GM12878 (cell line): ENCODE data around the gene LSAMP. TPM values are rescaled to one million over a fixed set of nuclear protein-coding genes. Genes with fewer than 3 reads are reported as not detected.

Experiments
- ATAC-seq: fragments of 200-7000 bp; cut with Tn5 transposase; 3 replicates; pipeline ENCODE4 v1.9.1; 2020; ENCODE audit warnings: mild to moderate bottlenecking, moderate library complexity
- BruUV-seq: library from RNA; stranded (reverse); fragments of 400-500 nt; replicated peaks from 2 replicates; lab custom pipeline; 2021; lab: Mats Ljungman, UMichigan
- CTCF ChIA-PET: fragments of 300-600 bp; sonication (Branson Sonifier 250); formaldehyde crosslinking; extraction: SDS; loops from one replicate; lab custom pipeline; 2021; ENCODE audit warnings: inconsistent platforms; lab: Yijun Ruan, JAX
- POLR2A ChIA-PET: fragments of 350-600 bp; formaldehyde crosslinking; extraction: SDS; loops from one replicate; lab custom pipeline; 2021; ENCODE audit warnings: inconsistent platforms; lab: Charles Lee
- RAD21 ChIA-PET: fragments of 300-600 bp; sonication (Branson Sonifier 250); formaldehyde crosslinking; loops from one replicate; lab custom pipeline; 2023; ENCODE audit warnings: antibody characterized with exemption; ENCODE audit not compliant: unreplicated experiment; lab: Charles Lee
- SMC1A ChIA-PET: fragments of 300-600 bp; sonication (Branson Sonifier 250); formaldehyde crosslinking; loops from one replicate; lab custom pipeline; 2023; ENCODE audit not compliant: unreplicated experiment, uncharacterized antibody; lab: Charles Lee
- DNase-seq: peaks from one replicate; pipeline ENCODE4 v3.0.0-alpha.2; 2011; ENCODE audit warnings: low read depth, low spot score
- FAIRE-seq: peaks from 3 replicates; lab custom pipeline; 2011; peaks lifted over from hg19 to GRCh38; lab: Jason Lieb, UNC
- H2AFZ ChIP-seq: 2 replicates; pipeline ENCODE4 v1.6.0; 2011; ENCODE audit warnings: low read depth, low read length, control low read depth; ENCODE audit not compliant: control insufficient read depth
- H3K27ac ChIP-seq: 2 replicates; pipeline ENCODE4 v1.5.1; 2011; ENCODE audit warnings: control low read depth; ENCODE audit not compliant: control insufficient read depth, insufficient read depth
- H3K27me3 ChIP-seq, 2 experiments: replicated peaks in 1 of 2; 2 replicates each; pipeline versions ENCODE4 v1.6.0 to v1.6.1; 2011; ENCODE audit warnings: low read length in 1 of 2; ENCODE audit not compliant: control insufficient read depth in 2 of 2, insufficient read depth in 2 of 2
- H3K36me3 ChIP-seq, 2 experiments: 2 replicates each; pipeline ENCODE4 v1.5.1; 2011; ENCODE audit warnings: low read length in 1 of 2; ENCODE audit not compliant: control insufficient read depth in 2 of 2, insufficient read depth in 2 of 2
- H3K4me1 ChIP-seq: 2 replicates; pipeline ENCODE4 v1.6.1; 2011; ENCODE audit warnings: mild to moderate bottlenecking, low read length, moderate library complexity, mixed read lengths; ENCODE audit not compliant: control insufficient read depth, insufficient read depth
- H3K4me2 ChIP-seq: 2 replicates; pipeline ENCODE4 v1.6.0; 2011; ENCODE audit warnings: control low read depth; ENCODE audit not compliant: control insufficient read depth, insufficient read depth
- H3K4me3 ChIP-seq: fragments of 200-600 bp; sonication (generic); 2 replicates; pipeline ENCODE4 v1.5.1; 2016
- H3K79me2 ChIP-seq: 2 replicates; pipeline ENCODE4 v1.6.0; 2011; ENCODE audit warnings: low read length; ENCODE audit not compliant: control insufficient read depth, insufficient read depth
- H3K9ac ChIP-seq: 2 replicates; pipeline ENCODE4 v1.8.0; 2011; ENCODE audit warnings: low read length, control low read depth, mixed read lengths; ENCODE audit not compliant: control insufficient read depth, insufficient read depth
- H3K9me3 ChIP-seq: replicated peaks from 3 replicates; pipeline ENCODE4 v1.5.1; 2011; ENCODE audit warnings: mild to moderate bottlenecking, low read length; ENCODE audit not compliant: control insufficient read depth, insufficient read depth
- H4K20me1 ChIP-seq: 2 replicates; pipeline ENCODE4 v1.6.0; 2011; ENCODE audit not compliant: control insufficient read depth, insufficient read depth
- ASH2L ChIP-seq: fragments of 300-600, 200-600 bp; sonication (generic); IDR thresholded peaks from 2 replicates; pipeline ENCODE4 v1.6.1; 2017; ENCODE audit warnings: low read depth, mild to moderate bottlenecking, borderline replicate concordance
- BHLHE40 ChIP-seq, 2 experiments: fragments of 450-650 bp in 1 of 2; IDR thresholded peaks; 2 replicates each; pipeline ENCODE4 v1.6.1; 2011 to 2017; ENCODE audit warnings: low read depth in 2 of 2, borderline replicate concordance in 1 of 2, improper control_type of control experiment in 1 of 2, low read length in 1 of 2, mild to moderate bottlenecking in 1 of 2
- EP300 ChIP-seq, 2 experiments: fragments of 150-350 bp in 1 of 2; IDR thresholded peaks; 2 replicates each; pipeline ENCODE4 v1.6.1; 2011 to 2012; ENCODE audit warnings: low read depth in 2 of 2, low read length in 2 of 2, borderline replicate concordance in 1 of 2, improper control_type of control experiment in 1 of 2, inconsistent platforms in 1 of 2; ENCODE audit not compliant: control insufficient read depth in 1 of 2
- FOXK2 ChIP-seq: fragments of 450-650 bp; IDR thresholded peaks from 2 replicates; pipeline ENCODE4 v1.6.1; 2017; ENCODE audit warnings: mild to moderate bottlenecking, moderate library complexity
- MEF2A ChIP-seq: IDR thresholded peaks from 2 replicates; pipeline ENCODE4 v1.6.1; 2011; ENCODE audit warnings: low read depth, mild to moderate bottlenecking, low read length, moderate library complexity; ENCODE audit not compliant: insufficient read depth
- NFYB ChIP-seq: IDR thresholded peaks from 2 replicates; pipeline ENCODE4 v1.6.1; 2011; ENCODE audit warnings: low read depth, mild to moderate bottlenecking, low read length, improper control_type of control experiment, moderate library complexity; ENCODE audit not compliant: insufficient read depth
- SMAD1 ChIP-seq: fragments of 450-650 bp; IDR thresholded peaks from 2 replicates; pipeline ENCODE4 v1.6.1; 2018; ENCODE audit warnings: mild to moderate bottlenecking, low read depth; ENCODE audit not compliant: partially characterized antibody
- SMAD5 ChIP-seq: IDR thresholded peaks from 2 replicates; pipeline ENCODE4 v1.6.1; 2016; ENCODE audit warnings: antibody characterized with exemption, low read depth
- WGBS: methylation state at CpG from one replicate; pipeline ENCODE4 v1.1.6; 2016; ENCODE audit warnings: low lambda C conversion rate; ENCODE audit not compliant: insufficient replicate concordance, insufficient coverage; ENCODE audit errors: missing lambda C conversion rate; 5-methylcytosine and 5-hydroxymethylcytosine counted together
- in situ Hi-C: fragments of 300-500 bp; cut with MboI; formaldehyde crosslinking; loops from 9 replicates; pipeline ENCODE4 v1.14.3; 2018; ENCODE audit warnings: mixed read lengths
- intact Hi-C: fragments of 100-400 bp; cut with micrococcal nuclease; formaldehyde crosslinking; loops from one replicate; pipeline ENCODE4 v1.14.2; 2022; ENCODE audit not compliant: unreplicated experiment
- polyA plus RNA-seq, 11 experiments: library from polyadenylated mRNA; depleted of rRNA in 4 of 11; unstranded in 6 of 11; stranded (reverse) in 5 of 11; fragments of >200 nt; fragmentation: Nextera tagmentation in 4 of 11; fragmentation: Illumina TruSeq in 1 of 11; extraction: Ambion mirVana in 4 of 11; extraction: Trizol in 1 of 11; gene quantifications; 1 replicate in 1 of 11; 2 replicates in 10 of 11; pipeline versions ENCODE4 v1.2.1 to v1.2.3, GENCODE V29; 2011 to 2016; ENCODE audit warnings: inconsistent platforms in 2 of 11, missing spikeins in 2 of 11, low read depth in 1 of 11
- total RNA-seq, 4 experiments: library from RNA; depleted of rRNA in 3 of 4; stranded (reverse); fragments of >200 nt in 3 of 4; fragmentation: Illumina TruSeq in 1 of 4; extraction: Trizol in 1 of 4; gene quantifications; 2 replicates each; pipeline versions ENCODE4 v1.2.1 to v1.2.3, GENCODE V29; 2013 to 2021
- TF ChIP-seq, protein P1 (sequence below): IDR thresholded peaks from 2 replicates; pipeline ENCODE4 v1.6.1; 2011; ENCODE audit warnings: mild to moderate bottlenecking, low read depth, low read length, moderate library complexity; ENCODE audit not compliant: insufficient replicate concordance

Gene LSAMP
- total and polyA plus RNA-seq, 10 of the 15 experiments (the other 5 are each of a cell fraction or from before 2014, with no cell fraction given) = 2.0 to 12.7 (median 6.5) TPM

DNA sequence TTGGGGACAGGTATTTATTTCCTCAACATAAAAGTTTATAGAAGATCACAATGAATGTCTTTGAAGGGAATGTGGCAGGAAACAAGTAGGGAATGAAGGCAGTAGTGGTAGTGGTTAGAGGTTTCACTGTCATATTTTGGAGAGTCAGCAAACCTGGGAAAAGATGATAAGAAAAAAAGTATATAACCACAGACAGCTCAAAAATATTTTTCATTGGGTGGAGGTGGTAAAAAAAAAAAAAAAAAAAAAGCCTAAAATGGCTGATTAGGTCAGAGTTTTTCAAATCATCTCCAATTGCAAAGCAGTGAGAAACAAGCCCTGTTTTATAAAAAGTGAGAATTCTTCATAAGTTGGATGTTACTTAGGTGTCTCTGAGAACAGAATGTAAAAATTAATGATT, 400.0 kb downstream of the LSAMP start:
- POLR2A ChIA-PET = interaction anchor here (0.6 to 0.7 kb wide), 3 partner anchors 15 to 393 kb away, joined by 3 to 6 read pairs (median 4); no protein-coding TSS in a partner anchor
- ATAC-seq = no peak
- SMC1A ChIA-PET = interaction anchor here (0.7 to 1.9 kb wide), 5 partner anchors 8 to 237 kb away, joined by 3 to 7 read pairs (median 5); no protein-coding TSS in a partner anchor
- Histone ChIP-seq H3K27me3 (no peaks in the 10 kb centered on the region), H3K4me3 (no peak overlapping the region), H3K4me1 (no peaks in the 10 kb centered on the region), H3K9ac (no peak overlapping the region), H3K9me3 (no peaks in the 10 kb centered on the region), H2AFZ (no peak overlapping the region), H4K20me1 (no peaks in the 10 kb centered on the region)
- CTCF ChIA-PET = interaction anchor here (1.2 to 2.1 kb wide), 4 partner anchors 8 to 14 kb away, joined by 3 to 10 read pairs (median 4); no protein-coding TSS in a partner anchor
- intact Hi-C loops = no loop called here
- no peak for FAIRE-seq
- no TSS peak for BruUV-seq
- in situ Hi-C loops = no loop called here
- TF ChIP-seq NFYB (no peak), MEF2A (no peak), SMAD5 (no peak)
- TF ChIP-seq, protein P1, sequence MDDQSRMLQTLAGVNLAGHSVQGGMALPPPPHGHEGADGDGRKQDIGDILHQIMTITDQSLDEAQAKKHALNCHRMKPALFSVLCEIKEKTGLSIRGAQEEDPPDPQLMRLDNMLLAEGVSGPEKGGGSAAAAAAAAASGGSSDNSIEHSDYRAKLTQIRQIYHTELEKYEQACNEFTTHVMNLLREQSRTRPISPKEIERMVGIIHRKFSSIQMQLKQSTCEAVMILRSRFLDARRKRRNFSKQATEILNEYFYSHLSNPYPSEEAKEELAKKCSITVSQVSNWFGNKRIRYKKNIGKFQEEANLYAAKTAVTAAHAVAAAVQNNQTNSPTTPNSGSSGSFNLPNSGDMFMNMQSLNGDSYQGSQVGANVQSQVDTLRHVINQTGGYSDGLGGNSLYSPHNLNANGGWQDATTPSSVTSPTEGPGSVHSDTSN = no peak
- TF ChIP-seq, all 136 proteins: peak for 0
- no peaks in the 10 kb centered on the region for H3K79me2 ChIP-seq
- H3K4me2 ChIP-seq = no peak overlapping the region
- no peak overlapping the region for H3K27ac ChIP-seq
- no peak for DNase-seq
- H3K36me3 ChIP-seq = no peaks in the 10 kb centered on the region
- RAD21 ChIA-PET = interaction anchor here (1.6 kb wide), 1 partner anchor 11 kb away, joined by 5 read pairs; no protein-coding TSS in a partner anchor

DNA sequence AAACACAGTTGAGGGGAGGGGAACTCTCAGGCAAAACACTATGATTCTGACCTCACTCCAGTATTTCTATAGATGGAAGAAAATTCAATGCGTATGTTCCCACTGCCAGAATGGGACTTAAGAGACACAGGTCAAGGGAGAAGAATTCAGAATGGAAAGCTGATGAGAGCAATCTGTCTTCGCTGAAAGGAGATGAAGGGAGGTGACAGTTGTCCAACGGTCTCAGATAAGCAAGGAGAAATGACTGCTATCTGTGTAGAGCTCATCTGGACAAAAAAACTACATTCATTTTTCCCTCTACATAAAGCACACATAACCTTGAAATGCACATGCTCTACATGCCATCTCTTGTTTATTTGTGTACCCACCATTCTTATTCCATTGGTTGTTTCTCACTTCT, 405.1 kb downstream of the LSAMP start:
- no peak for ATAC-seq
- Histone ChIP-seq H3K4me2 (no peak overlapping the region), H4K20me1 (no peaks in the 10 kb centered on the region), H3K9ac (no peak overlapping the region), H3K27ac (no peak overlapping the region), H3K9me3 (no peaks in the 10 kb centered on the region), H3K27me3 (no peaks in the 10 kb centered on the region), H3K4me3 (no peak overlapping the region), H3K79me2 (no peaks in the 10 kb centered on the region), H3K36me3 (no peaks in the 10 kb centered on the region), H3K4me1 (peaks cover 14% of the 10 kb centered on the region), H2AFZ (no peak overlapping the region)
- FAIRE-seq = no peak
- ChIA-PET CTCF (interaction anchor here (1.1 kb wide), 2 partner anchors 18 to 21 kb away, joined by 3 read pairs; no protein-coding TSS in a partner anchor), RAD21 (interaction anchor here (0.8 kb wide), 1 partner anchor 10 kb away, joined by 3 read pairs; no protein-coding TSS in a partner anchor), POLR2A (interaction anchor here (0.7 to 1.2 kb wide), 2 partner anchors 19 to 58 kb away, joined by 3 to 4 read pairs; no protein-coding TSS in a partner anchor)
- intact Hi-C loops (no loop called here), in situ Hi-C loops (no loop called here)
- WGBS = 95% methylated on average over 3 of the region's 3 CpGs
- no peak for DNase-seq
- TF ChIP-seq BHLHE40 (IDR thresholded peaks at IDR 0.05; ENCODE audit: borderline replicate concordance in 1 of 2, low read depth in 2 of 2, low read length in 1 of 2) (no peak), EP300 (IDR thresholded peaks at IDR 0.05; ENCODE audit: borderline replicate concordance in 1 of 2, control insufficient read depth in 1 of 2, low read depth in 2 of 2, low read length in 2 of 2) (no peak), FOXK2 (no peak), SMAD1 (no peak), ASH2L (no peak)
- TF ChIP-seq, all 136 proteins: peak for 0
- SMC1A ChIA-PET = interaction anchor here (0.6 to 4.1 kb wide), 12 partner anchors 8 to 110 kb away, joined by 3 to 22 read pairs (median 4); no protein-coding TSS in a partner anchor
- BruUV-seq = no TSS peak
